Activated naive CD8-positive, alpha-beta T cell treated with anti-CD3 and anti-CD28 coated beads, Interleukin-2, amount 50 U/mL, for 24 hours (primary cell): Measurements from ENCODE around the gene APMAP.
A peak's percentile ranks its signal among the peaks of the same experiment; 100 is the strongest.

Source experiments
- ATAC-seq: fragments of 150-1000 bp; cut with Tn5 transposase; one replicate; pipeline ENCODE4 v1.10.0; 2021
- DNase-seq: peaks from one replicate; pipeline ENCODE4 v3.0.0; 2021
- H3K27ac Mint-ChIP-seq: one replicate; pipeline ENCODE4 v1.8.0; 2021; ENCODE audit warnings: mild to moderate bottlenecking, mixed read lengths
- H3K27me3 Mint-ChIP-seq: one replicate; pipeline ENCODE4 v1.8.0; 2021; ENCODE audit warnings: mixed read lengths
- H3K36me3 Mint-ChIP-seq: one replicate; pipeline ENCODE4 v1.8.0; 2021; ENCODE audit warnings: low read depth, mixed read lengths
- H3K4me1 Mint-ChIP-seq: one replicate; pipeline ENCODE4 v1.8.0; 2021; ENCODE audit warnings: mixed read lengths
- H3K4me3 Mint-ChIP-seq: one replicate; pipeline ENCODE4 v1.8.0; 2021; ENCODE audit warnings: mild to moderate bottlenecking, moderate library complexity, mixed read lengths
- H3K9me3 Mint-ChIP-seq: one replicate; pipeline ENCODE4 v1.8.0; 2021; ENCODE audit warnings: mixed read lengths

APMAP gene, protein sequence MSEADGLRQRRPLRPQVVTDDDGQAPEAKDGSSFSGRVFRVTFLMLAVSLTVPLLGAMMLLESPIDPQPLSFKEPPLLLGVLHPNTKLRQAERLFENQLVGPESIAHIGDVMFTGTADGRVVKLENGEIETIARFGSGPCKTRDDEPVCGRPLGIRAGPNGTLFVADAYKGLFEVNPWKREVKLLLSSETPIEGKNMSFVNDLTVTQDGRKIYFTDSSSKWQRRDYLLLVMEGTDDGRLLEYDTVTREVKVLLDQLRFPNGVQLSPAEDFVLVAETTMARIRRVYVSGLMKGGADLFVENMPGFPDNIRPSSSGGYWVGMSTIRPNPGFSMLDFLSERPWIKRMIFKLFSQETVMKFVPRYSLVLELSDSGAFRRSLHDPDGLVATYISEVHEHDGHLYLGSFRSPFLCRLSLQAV

GRCh38 chr20:24992487-24993205, at the start of gene APMAP:
Gene APMAP, minus strand, starts transcription at chr20:24992751. Its CDS starts 63 bp downstream, at chr20:24992688.
- peak within 1 kb of the TSS; percentile 91 for H3K27ac Mint-ChIP-seq
- H3K9me3 Mint-ChIP-seq = no peaks in the 10 kb centered on the region
- H3K27me3 Mint-ChIP-seq = no peaks in the 10 kb centered on the region
- peaks cover 10% of the 10 kb centered on the region for H3K36me3 Mint-ChIP-seq
- peaks cover 57% of the 10 kb centered on the region for H3K4me1 Mint-ChIP-seq
- H3K4me3 Mint-ChIP-seq = peak within 1 kb of the TSS; percentile 97
- DNase-seq = peak; percentile 98
- ATAC-seq = peak; percentile 97

GRCh38 chr20:25041813-25042530, 49.4 kb upstream of the APMAP start:
- Mint-ChIP-seq H3K4me1 (peaks cover 39% of the 10 kb centered on the region), H3K27ac (peak overlapping the region; percentile 94), H3K27me3 (no peaks in the 10 kb centered on the region), H3K36me3 (no peaks in the 10 kb centered on the region), H3K9me3 (no peaks in the 10 kb centered on the region), H3K4me3 (no peak overlapping the region)
- no peak for DNase-seq
- ATAC-seq = no peak

GRCh38 chr20:25040438-25040831, 47.9 kb upstream of the APMAP start:
- DNase-seq (no peak), ATAC-seq (no peak)
- H3K36me3 Mint-ChIP-seq = no peaks in the 10 kb centered on the region
- H3K27ac Mint-ChIP-seq = no peak overlapping the region
- no peaks in the 10 kb centered on the region for H3K9me3 Mint-ChIP-seq
- no peak overlapping the region for H3K4me3 Mint-ChIP-seq
- H3K4me1 Mint-ChIP-seq = peaks cover 54% of the 10 kb centered on the region
- no peaks in the 10 kb centered on the region for H3K27me3 Mint-ChIP-seq

DNA sequence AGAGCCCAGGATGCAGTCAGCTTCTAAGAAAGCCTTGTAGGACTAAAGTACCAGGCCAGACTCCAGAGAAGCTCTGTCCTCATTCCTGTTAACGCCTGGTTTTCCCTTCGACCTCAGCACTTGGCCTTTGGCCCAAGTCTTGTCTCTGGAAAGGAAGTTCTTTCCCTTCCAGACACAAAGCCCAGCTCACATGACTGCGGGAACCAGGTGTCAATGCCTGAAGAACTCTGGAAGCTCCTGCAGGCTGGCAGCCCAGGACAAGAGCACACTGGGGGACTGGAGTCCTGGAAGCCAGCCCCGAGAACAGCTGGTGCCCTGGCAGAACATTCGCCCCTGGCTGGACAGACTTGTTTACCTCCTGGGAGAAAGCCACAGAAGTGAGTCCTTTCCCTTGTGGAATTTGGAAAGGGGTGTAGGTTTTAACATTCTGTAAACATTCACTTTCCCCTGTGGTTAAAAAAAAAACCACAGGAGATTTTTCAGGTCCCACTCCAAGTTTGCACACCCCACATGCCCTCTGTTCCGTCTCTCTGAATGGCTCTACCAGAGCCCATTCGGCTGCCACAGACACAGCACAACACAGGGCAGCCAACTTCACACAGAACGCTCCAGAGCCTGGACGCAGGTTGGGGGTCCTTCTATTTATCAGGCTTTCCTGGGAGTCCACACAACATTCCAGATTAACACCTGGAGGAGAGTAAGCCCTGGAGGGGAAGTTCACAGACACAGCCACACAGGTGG, 47.3 kb upstream of the APMAP start:
- Mint-ChIP-seq H3K36me3 (no peaks in the 10 kb centered on the region), H3K27ac (no peak overlapping the region), H3K9me3 (no peaks in the 10 kb centered on the region), H3K4me3 (no peak overlapping the region), H3K27me3 (no peaks in the 10 kb centered on the region), H3K4me1 (peaks cover 57% of the 10 kb centered on the region)
- no peak for DNase-seq
- ATAC-seq = no peak

- peaks cover 56% of the 10 kb centered on the region for H3K4me1 Mint-ChIP-seq
Observed at GRCh38 chr20:25038591-25039015, 46.1 kb upstream of the APMAP start.

GRCh38 chr20:25038103-25038410, 45.5 kb upstream of the APMAP start:
- Mint-ChIP-seq H3K27ac (peak overlapping the region; percentile 52), H3K9me3 (no peaks in the 10 kb centered on the region), H3K4me1 (peaks cover 53% of the 10 kb centered on the region), H3K4me3 (no peak overlapping the region), H3K27me3 (no peaks in the 10 kb centered on the region), H3K36me3 (no peaks in the 10 kb centered on the region)
- DNase-seq (no peak), ATAC-seq (no peak)

More at GRCh38 chr20:25038591-25039015, 46.1 kb upstream of the APMAP start:
- H3K4me3 Mint-ChIP-seq = no peak overlapping the region
- no peak for DNase-seq
- no peaks in the 10 kb centered on the region for H3K9me3 Mint-ChIP-seq
- H3K27me3 Mint-ChIP-seq = no peaks in the 10 kb centered on the region
- H3K27ac Mint-ChIP-seq = no peak overlapping the region
- no peak for ATAC-seq
- no peaks in the 10 kb centered on the region for H3K36me3 Mint-ChIP-seq

DNA sequence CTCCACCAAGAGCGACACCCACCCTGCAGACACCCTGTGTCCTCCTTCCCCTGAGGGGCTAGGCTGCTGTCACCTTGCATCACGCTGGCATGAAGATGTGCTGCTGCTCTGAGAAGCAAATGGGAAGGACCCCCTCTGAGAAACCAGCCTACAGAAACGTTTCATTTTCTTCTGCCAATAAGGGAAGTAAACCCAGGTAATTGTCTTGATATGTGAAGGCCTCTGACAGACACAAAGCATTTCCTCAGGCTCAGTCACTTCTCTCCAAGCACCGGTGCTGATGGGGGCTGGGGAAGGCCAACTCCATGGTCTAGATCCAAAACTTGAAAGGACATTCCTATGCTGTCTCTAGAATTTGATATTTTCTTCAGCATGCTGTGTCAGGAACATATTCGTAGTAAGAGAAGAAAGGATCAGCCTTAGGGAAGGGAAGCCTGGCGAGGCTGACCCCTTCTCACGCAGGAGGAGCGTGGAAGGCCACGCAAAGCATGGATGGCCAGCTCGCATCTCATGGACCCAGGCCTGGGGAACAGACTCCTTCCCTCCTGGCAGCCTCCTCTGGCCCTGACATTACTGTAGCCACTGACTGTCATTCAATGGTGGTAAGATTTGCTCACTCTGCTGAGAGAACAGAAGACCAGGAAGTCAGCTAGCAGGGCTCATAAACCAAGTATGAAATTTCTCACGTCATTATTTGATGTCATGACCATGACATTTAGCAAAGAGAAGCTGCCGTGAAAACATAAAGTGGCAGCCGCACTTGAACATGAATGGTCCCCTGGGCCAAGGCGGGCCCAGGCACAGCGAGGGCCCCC, 44.9 kb upstream of the APMAP start:
- ATAC-seq (no peak), DNase-seq (no peak)
- no peaks in the 10 kb centered on the region for H3K36me3 Mint-ChIP-seq
- no peak overlapping the region for H3K4me3 Mint-ChIP-seq
- H3K4me1 Mint-ChIP-seq = peaks cover 48% of the 10 kb centered on the region
- H3K9me3 Mint-ChIP-seq = no peaks in the 10 kb centered on the region
- H3K27me3 Mint-ChIP-seq = no peaks in the 10 kb centered on the region
- peak overlapping the region; percentile 17 for H3K27ac Mint-ChIP-seq

DNA sequence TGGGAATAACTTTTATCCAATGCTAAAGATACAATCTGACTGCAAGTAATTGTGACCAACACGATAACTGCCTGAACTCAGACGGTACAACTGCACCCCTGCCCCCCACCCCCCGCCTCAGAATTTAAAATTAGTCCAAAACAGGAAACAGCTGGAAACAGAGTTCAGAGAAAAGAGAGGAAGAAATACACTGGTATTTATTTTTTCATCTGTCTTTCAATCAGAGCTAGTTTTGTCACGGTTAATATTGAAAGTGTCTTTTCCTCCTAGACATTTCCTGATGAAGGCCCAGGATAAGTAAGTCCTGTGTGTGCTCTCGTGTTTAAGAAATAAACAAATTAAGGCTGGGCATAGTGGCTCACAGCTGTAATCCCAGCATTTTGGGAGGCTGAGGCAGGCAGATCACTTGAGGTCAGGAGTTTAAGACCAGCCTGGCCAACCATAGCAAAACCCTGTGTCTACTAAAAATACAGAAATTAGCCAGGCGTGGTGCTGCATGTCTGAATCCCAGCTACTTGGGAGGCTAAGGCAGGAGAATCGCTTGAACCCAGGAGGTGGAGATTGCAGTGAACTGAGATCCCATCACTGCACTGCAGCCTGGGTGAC, 43.9 kb upstream of the APMAP start:
- DNase-seq (no peak), ATAC-seq (no peak)
- peaks cover 43% of the 10 kb centered on the region for H3K4me1 Mint-ChIP-seq
- no peaks in the 10 kb centered on the region for H3K27me3 Mint-ChIP-seq
- peak overlapping the region; percentile 76 for H3K27ac Mint-ChIP-seq
- H3K4me3 Mint-ChIP-seq = peak overlapping the region; percentile 56
- H3K9me3 Mint-ChIP-seq = no peaks in the 10 kb centered on the region
- no peaks in the 10 kb centered on the region for H3K36me3 Mint-ChIP-seq

DNA sequence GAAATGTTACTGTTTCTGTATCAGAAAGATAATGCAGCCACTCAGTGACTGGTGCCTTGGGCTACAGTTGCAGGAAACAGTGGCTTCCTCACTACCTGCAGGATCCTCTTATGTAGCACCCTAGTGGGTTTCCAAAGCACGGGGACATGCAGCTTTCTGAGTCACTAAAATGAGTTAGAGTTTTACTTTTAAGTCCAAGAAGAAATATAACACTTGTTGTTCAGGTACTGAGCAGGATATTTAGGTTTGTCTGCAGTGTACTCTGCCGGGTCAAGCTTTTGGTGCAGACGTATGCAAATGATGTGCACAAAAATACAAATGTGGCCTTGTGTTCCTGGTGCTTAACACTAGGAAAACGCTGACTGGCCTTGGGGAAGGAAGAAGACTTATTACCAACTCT, 43.4 kb upstream of the APMAP start:
- ATAC-seq = peak; percentile 41
- Mint-ChIP-seq H3K27me3 (no peaks in the 10 kb centered on the region), H3K4me3 (peak overlapping the region; percentile 56), H3K9me3 (no peaks in the 10 kb centered on the region), H3K27ac (peak overlapping the region; percentile 76), H3K36me3 (no peaks in the 10 kb centered on the region), H3K4me1 (peaks cover 40% of the 10 kb centered on the region)
- peak; percentile 9 for DNase-seq

- no peaks in the 10 kb centered on the region for H3K9me3 Mint-ChIP-seq
- peaks cover 40% of the 10 kb centered on the region for H3K4me1 Mint-ChIP-seq
- H3K27ac Mint-ChIP-seq = no peak overlapping the region
- no peaks in the 10 kb centered on the region for H3K27me3 Mint-ChIP-seq
- no peak for ATAC-seq
- no peak overlapping the region for H3K4me3 Mint-ChIP-seq
- DNase-seq = no peak
- H3K36me3 Mint-ChIP-seq = peaks cover 2% of the 10 kb centered on the region
Observed at GRCh38 chr20:25033924-25034300, 41.4 kb upstream of the APMAP start.

DNA sequence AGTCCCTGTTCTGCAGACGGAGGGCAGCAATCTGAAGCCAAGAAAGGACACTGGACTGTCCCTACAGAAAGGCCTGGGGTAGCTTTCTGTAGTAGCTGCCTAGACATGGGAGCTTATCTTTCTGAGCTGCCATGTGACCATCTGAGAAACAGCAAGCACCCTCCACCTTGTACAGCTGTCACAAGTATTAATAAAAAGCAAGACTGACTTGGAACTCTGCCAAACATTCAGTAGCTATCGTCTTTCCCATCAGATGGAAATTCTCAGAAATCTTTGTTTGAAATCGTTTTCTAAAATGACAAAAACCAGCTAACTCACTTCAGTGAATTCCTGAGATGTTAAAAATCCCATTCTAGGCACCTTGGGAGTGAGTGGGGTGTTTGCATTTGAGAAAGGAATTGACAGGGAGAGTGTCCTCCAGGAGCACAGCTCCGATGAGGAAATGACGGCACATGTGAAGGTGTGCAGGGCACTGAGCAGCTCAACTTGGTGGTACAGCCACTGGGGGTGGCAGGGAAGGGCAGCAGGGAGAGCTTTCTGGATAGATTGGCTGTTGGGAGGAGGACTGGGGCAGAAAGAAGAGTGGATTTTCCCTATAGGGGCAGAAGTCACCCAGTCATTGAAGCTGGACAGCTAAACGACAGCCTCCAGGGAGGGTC, 40.8 kb upstream of the APMAP start:
- Mint-ChIP-seq H3K4me3 (no peak overlapping the region), H3K27me3 (no peaks in the 10 kb centered on the region), H3K4me1 (peaks cover 39% of the 10 kb centered on the region), H3K27ac (no peak overlapping the region), H3K36me3 (peaks cover 2% of the 10 kb centered on the region), H3K9me3 (no peaks in the 10 kb centered on the region)
- ATAC-seq (no peak), DNase-seq (no peak)

DNA sequence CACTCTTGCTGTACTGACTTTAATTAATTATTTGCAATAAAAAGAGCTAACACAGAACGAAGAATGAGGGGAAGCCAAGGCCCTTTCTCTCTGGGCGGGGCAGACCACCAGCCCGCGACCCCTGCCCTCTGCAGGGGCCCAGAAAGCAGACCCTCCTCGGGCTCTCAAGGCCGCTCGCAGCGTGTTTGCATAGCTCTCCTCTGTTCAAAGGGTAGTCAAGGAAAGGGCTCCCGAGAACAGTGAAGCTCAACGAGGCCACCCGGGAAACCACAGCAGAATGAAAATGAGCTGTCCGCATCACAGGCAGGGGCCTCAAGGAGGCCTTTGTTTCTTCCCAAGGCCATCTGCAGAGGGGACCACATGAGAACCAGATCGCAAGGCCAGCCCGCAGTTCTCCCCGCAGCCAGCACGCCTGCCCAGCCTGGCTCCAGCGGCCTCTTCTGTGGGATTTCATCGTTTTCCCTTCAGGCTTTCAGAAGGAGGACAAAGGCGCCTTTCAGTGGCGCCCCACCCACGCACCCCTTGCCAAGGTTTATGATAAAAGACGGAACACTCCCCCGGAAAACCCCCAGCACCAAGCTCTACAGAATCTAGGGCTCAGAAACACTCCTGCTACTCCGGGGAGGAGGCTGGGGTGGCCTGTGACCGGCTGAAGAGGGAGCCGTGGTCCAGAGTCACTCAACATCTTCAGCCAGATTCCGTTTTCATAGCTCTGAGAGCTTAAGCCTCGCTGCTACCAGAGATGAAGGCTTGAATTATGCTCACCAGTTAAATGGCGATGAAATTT, 40.1 kb upstream of the APMAP start:
- Mint-ChIP-seq H3K27ac (no peak overlapping the region), H3K4me3 (no peak overlapping the region), H3K9me3 (no peaks in the 10 kb centered on the region), H3K36me3 (peaks cover 2% of the 10 kb centered on the region), H3K4me1 (peaks cover 32% of the 10 kb centered on the region), H3K27me3 (no peaks in the 10 kb centered on the region)
- ATAC-seq (no peak), DNase-seq (no peak)
